ENCODE measurements around the gene PIK3C2B. TPM values are rescaled to one million over a fixed set of nuclear protein-coding genes. Genes with fewer than 3 reads are reported as not detected.
A peak's percentile ranks its signal among the peaks of the same experiment; 100 is the strongest.

PIK3C2B gene
- total RNA-seq, 1 experiment from 2014 or later, result 0.91 TPM

DNA sequence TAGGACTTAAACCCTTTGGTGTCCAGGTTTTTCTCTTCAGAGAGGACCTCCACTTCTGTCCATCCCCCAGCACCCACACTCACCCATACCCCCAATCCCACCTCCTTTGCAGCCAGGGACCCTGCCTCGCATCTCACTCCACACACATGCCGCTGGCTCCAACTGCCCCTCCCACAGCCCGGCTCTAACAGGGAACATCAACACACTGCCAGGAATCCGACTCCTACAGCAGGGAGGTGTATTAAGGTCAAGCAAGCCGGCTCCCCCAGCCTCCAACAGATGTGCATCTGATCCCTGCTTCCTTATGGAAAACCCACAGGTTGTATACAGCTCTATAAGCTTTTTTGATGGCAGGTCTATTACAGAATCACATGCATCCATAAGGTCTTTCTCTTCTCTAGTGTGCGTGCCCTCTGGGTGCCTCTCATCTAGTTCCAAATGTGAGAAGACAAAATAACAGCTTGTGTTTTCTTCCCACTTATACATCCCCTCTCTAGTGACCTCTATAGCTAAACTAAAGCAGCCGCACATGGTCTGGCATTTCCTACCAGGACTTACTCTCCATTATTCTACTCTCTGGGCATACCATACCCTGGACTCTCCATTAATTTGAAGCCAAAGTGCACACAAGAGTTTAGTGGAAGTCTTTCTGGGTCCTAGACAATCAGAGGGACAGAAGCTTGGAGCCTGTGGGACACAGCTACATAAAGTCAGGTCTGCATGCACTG is 16.3 kb downstream of the PIK3C2B start:
- DNase-seq (ENCODE audit: low read depth), result no peak

DNA sequence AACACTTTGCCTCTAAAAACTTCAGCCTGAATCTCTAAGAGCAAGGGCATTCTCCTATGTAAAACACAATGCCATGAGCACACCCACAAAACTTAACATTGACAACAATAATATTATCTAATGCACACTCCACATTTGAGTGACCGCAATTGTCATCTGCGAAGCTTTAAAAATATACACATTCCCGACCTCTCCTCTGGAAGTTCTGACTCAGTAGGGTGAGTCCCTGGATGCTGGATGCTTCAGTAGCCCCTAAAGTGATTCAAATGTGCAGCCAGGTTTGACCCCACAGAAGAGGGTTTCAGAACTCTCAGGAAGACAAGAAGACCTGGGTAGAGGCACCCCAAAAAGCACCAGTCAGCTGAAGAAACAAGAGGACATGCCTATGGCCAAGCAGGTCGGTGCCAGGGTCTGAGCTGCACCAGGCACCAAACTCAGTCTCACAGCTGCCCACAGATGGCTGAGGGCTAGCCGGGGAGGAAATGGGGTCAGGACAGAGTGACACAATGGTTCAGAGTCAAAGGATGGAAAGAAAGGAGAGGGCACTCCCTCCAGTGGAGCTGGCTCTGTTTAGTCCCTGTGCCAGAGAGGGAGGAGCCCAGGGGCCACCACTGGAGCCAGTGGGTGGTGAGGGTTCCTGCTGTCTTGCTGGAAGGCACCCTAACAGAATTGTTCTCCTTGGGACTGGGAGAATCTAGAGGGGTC is 17.4 kb downstream of the PIK3C2B start:
- DNase-seq (ENCODE audit: low read depth), result no peak

DNA sequence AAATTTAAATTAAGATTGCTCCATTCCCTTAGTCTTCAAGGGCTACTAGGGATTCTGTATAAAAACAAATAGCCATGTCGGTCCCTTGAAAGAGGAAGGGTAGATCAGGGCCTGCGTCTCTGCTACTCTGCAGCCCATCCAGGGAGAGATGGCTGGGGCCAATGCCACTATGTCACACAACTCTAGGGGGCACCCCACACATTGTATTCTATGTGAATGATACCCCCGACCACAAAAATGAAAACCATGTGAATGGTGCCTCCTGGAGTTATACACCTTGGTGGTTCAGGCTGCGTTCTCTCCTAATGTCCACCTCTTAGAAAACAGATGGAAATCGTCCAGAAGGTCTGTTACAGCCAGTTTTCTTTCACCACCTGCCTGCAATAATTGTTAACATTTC is 18.0 kb downstream of the PIK3C2B start:
- DNase-seq (ENCODE audit: low read depth), result no peak

DNA sequence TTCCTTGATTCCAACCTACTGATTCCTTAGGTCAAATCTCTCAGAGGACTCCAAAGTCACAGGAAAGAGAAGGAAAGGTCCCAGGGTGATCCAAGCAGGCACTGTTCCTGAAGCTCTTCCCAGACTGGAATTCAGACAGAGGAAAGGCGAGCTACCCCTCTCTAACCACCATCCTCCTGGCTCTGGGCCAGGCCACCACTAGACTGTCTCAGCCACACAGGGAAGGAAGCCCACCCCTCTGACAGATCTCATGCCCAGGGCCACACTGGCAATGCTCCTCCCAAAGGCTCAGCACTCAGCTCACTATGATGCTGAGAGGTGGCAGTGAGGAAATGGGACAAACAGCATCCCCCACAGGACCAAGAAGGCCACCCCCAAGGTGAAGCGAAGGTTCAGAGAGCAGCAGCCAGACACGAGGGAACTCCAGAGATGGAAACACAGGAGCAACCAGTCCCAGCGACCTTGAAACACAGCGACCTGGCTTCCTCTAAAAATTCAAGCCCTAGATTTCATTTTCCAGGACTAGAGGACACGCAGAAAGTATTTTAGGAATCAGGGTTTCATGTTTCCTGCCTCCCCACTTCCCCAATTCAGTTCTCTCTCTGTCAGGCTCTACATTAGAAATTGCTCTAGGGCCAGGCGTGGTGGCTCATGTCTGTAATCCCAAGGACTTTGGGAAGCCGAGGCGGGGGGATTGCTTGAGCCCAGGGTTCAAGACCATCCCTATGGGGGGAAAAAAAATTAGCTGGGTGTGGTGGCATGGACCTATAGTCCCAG is 18.8 kb downstream of the PIK3C2B start:
- peak; percentile 32 for DNase-seq (ENCODE audit: low read depth)

DNA sequence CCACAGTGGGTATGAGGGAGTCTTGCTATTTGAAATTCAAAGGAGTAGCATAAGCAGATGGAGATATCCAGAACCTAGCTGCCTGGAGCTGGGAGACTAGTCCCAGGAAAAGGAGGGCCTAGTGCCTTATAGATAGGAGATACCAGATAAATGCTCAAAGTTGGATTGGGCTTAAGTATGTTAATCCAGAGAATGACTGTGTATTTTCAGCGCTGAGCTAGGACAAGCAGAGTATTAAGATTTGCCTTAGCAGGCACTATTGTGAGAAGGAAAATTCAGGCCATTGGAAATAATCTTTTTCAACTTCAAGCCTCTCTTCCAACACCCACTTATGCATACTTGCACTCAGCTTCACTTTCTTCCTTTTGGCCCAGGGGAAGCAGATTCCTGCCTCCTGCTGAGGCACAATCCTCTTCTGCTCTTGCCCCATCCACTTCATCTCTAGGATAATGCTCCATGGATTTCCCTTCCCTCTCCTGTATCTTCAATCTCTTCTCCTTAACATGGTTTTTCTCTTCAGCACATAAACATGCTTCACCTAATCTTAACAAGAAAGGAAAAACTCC is 21.1 kb downstream of the PIK3C2B start:
- DNase-seq (ENCODE audit: low read depth), result no peak

DNA sequence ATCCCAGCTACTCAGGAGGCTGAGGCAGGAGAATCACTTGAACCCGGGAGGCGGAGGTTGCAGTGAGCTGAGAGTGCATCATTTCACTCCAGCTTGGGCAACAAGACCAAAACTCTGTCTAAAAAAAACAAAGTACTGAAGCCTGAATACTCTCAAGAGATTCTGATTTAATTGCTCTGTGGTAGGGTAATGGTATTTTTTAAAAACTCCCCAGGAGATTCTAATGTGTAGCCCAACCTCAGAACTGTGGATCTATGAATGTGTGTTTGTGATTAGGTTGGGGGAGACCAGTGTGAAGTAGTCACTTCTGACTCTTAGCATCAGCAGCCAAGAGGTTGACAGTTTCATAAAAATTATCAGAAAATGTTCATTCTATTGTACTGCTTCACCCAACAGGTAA is 21.9 kb downstream of the PIK3C2B start:
- no peak for DNase-seq (ENCODE audit: low read depth)

DNA sequence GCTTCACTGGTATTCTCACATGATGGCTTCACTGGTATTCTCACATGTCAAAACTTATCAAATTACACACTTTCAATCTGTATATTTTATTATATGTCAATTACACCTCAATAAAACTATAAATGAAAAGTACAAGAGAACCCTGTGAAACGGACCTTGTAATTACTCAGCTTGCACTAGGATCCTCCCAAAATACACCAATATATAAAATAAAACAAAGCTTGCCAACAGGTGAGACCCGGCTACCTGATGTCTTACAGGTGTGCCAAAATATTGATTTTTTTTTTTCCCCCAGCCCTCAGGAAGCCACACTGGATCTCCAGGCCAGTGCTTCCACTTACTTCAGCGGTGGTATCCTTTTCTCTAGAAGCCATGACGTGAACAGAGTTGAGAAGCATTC is 22.9 kb downstream of the PIK3C2B start:
- DNase-seq (ENCODE audit: low read depth), result no peak

DNA sequence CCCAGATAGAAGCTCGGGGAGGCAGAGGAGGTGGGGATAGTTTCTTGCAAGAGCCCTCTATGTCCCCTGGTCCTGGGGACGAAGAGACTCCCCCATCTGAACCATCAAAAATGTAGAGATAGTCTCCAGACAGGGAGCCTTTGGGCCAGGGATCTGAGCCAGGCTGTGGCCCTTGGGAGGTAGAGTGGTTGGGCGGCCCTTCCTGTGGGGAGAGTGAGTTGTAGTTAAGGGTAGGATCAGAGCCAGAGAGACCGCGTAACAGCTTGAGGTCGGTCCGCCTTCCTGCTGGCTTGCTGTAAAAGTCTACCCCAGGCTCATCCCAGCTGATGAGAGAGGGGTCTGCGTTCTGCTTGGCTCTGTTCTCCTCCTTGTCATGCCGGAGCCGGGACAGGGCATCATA is 25.3 kb downstream of the PIK3C2B start:
- DNase-seq (ENCODE audit: low read depth), result no peak

DNA sequence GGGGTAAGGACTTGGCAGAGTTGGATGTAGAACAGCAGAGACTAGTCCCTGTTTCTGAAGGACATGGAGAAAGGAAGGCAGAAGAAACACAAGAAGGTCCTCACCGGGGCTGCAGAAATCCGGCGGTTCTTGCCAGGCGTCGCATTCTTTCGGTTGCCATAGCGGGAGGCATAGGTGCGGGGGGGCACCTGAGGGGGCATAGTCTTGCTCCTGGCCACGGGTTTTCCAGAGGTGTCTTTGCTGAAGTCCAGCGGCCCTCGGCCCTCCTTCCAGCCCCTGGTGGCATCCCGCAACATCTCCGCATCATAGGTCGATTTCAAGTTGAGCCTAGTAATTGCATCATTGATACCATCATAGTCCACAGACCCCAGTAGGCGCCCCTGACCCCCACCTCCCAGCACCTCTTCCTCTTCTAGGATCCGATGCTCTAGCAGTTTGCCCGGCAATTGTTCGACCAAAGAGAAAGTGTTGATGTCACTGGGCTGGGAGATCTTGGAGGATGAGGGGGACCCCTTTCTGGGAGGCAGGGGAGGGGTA is 25.8 kb downstream of the PIK3C2B start:
- no peak for DNase-seq (ENCODE audit: low read depth)

DNA sequence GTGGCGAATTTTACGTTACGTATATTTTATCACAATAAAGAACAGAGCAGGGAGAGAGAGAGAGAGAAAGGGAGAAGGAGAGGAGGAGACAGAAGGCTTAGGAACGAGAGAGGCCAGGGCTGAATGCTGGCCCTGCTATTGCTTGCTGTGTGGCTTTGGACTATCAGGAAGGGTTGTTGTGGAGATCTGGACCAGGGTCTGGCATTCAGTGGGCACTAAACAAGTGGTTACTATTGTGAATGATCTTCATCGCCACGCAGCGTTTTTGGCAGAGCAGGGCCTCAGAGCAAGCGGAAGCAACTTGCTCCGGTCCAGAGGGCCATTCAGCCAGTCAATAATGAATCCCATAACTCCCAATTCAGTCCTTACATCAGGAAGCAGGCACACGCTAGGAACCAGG is 26.4 kb downstream of the PIK3C2B start:
- DNase-seq (ENCODE audit: low read depth), result no peak

DNA sequence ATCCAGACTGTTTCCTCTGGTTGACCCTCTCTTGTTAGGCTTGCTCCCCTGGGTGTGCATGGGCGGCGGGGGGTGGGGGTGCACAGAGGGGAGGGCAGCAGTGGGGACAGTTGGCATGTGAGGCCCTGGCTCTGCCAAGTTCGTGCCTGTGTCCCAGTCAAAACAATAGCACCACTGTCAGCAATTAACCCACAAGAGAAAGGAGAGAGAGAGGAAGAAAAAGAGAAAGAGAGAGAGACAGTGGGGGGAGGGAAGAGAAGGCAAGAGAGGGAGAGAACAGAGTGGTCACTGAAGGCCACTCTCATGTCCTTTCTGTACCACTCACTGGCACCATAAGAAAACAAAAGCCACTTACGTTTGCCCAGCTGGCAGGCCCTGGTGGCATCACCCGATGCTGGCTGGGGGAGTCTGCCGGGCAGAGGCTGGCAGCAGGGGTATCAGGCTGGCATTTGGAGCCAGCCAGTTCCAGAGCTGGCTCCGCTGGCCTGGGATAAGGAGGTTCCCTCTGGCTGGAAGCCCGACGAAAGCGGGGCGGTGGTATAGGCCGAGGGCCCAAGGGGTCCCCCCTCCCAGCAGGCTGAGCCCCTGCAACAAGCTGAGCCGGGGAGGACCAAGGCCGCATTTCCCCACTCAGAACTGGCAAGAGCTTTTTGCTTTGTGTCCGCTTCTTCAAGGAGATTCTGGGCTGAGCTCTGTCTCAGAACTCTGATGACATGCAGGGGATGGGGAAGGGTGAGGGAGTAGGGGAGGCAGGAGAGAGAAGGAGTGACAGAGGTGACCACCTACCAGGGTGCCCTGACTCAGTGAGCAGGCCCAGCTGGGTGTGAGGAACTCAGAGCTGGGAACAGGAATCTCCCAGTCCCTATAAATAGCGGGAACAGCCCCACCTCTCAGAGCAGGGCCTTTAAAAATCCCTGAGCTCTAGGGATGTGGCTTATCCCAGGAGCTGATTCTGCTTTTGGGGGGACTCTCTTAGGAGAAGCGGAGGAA is 27.9 kb downstream of the PIK3C2B start:
- DNase-seq (ENCODE audit: low read depth), result no peak

DNA sequence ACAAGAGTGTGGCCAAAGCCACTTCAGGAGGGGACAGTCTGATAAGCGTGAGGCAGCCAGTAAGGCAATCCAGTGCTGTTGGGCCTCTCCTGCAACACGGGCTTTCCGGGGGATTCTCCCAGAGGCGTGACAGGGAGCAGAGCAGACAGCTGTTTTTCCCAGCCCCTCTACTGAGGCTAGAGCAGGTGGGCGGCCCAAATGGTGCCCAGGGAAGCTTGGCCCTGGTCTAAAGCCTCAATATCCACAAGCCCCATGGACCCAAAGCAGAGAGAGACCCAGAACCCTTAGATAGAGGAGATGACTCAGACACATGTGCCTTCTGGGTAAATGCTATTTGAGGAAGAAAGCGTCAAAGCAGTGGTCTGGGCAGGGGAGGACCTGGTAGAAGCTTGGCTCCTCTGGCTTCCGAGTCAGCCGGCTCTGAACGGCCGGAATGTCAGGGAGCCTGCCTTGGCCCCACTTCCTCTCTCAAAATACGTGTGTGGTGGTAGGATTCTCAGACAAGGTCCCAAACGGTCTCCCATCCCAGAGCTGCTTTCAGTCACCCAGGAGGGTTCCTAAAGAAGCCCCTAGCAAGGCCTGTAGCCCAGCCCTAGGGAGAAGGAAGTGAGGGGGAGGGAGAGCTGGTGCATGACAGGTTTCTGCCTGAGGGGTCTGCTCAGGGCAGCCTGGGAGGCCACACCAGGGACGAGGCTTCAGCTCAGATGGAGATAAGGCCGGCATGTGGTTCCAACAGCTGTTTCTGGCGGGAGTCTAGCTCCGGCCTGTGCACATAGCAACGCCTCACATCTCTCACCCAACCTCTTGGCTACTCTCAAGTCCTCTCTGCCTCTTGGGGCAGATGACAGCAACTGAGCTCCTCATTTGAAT is 28.8 kb downstream of the PIK3C2B start:
- DNase-seq (ENCODE audit: low read depth), result no peak

DNA sequence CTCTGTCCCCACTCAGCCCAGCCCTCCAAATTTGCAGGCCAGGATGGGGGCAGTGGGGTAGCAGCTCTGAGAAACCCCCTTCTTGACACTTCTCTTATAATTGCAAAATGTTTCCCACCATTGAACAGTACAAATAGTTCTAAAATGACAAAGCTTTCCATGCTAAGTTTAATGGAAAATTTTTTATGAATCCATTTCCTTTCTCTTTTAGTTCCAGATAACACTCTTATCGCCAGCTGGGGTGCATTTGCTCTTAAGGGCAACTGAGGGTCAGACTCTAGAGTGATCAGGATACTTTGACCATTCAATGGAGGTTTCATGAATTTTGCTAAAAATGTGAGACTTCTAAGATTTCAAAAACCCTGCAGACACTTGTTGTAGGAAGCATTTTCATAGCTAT is 29.9 kb downstream of the PIK3C2B start:
- DNase-seq (ENCODE audit: low read depth), result no peak

DNA sequence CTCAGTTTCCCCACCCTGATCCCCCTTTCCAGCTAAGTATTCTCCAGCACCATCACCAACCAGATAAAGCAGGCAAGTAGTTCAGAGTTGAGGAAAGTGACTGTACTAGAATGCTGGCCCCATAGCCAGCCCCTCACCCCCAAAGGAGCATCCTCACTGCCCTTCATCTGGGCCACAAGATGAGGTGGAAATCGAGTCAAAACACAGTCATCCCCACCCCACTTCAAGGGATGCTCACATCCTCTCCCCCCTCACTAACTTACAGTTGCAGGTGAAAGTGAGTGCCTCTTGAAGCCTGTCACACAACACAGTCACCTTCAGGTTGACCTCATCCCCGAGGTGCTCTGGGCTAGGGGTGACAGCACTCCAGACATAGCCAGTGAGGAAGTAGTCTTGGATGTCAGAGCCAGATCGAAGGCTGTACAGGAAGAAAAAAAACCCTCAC is 30.4 kb downstream of the PIK3C2B start:
- no peak for DNase-seq (ENCODE audit: low read depth)

DNA sequence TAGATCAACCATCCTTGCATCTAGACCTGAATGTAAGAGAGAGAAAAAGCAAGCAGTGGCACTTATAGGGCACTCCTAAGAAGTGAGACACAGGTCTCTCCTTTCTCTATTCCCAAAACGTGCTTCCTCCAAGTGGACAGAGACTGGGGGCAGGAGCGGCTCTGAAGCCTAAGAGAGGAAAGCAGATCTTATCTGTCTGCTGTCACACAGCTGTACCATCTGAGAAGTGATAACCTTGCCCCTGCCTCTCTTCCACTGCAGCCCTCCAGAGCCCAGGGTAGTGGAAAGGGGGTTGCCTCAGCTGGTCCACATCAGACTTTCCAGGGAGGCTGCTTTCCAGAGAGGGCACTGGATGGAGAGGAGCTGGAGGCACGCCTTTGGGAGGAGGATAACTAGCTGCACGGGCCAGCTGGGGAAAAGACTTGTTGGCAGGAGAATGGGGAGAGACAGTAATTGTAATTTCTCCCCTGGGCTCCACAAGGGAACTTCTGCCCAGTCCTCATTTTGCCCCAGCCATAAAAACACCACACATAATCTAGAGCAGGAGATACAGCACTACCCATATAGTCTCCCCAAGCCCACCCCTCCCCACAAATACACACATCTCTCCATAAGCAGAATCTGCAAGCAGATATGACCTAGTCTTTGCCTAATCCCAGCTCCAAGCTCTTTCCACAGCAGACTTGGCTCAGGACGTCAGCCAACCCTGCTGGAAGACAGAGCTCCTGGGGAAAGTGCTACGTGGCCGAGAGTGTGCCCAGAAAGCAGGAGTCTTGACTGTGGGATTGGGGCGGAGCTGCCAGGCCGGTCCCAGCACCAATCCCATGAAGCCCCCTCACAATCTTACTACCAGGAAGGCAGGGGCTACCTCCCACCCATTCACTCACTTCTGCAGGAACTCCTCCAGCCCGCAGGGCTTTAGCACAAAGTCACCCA is 31.2 kb downstream of the PIK3C2B start:
- DNase-seq (ENCODE audit: low read depth), result no peak

DNA sequence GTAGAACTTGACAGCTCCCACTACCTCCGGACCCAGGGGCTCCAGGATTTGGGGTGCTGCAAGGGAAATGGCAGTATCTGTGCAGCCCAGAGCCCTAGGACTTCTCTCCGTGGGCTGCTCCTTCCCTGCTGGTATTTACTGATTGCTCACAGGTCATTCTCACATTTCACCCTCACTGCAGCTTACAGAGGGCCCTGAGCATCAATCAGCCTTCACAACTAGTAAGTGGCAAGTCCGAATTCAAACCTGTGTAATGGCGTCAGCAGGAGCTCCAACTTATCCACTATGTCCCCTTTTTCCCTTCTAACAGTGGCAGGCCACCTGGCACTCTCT is 32.4 kb downstream of the PIK3C2B start:
- no peak for DNase-seq (ENCODE audit: low read depth)

DNA sequence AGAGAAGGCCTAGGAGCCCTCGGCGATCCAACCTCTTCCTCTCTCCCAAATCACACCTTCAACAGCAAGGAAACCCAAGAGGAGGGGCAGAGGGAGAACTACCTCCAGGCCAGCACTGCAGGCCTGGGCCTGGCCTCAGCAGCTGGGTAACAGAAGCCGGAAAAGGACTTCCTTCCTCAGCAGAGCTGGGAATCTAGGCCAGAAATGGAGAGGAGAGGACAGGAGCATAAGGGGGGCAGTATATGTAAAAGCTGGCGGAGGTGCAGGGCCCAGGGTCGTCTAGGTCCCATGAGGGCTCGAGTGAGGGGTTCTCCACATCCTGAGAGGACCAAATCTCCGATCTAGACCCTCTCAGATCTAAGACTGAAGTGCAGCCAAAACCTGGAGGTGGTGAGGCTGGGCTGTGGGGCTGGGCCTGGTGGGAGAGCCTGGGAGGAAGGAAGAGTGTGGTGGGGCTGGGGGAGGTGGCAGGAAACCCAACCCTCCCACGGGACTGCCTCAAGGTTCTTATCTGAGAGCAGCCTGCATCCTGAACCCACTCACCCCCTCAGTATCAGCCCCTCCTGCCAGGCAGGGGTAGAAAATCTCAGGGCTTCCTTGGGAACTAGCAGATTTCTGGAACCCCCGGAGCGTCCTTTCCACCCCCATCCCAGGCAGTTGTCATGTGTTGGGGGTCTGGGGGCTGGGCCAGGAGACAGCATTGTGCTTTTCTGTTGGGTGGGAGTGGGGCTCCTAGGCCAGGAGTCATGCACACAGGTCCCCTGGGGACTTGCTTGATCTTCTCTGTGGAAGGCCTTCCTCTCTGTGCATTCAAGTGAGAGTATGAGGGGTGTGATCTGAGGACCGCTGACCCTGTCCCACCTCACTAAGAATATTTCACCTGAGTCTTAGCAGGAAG is 33.0 kb downstream of the PIK3C2B start:
- no peak for DNase-seq (ENCODE audit: low read depth)

DNA sequence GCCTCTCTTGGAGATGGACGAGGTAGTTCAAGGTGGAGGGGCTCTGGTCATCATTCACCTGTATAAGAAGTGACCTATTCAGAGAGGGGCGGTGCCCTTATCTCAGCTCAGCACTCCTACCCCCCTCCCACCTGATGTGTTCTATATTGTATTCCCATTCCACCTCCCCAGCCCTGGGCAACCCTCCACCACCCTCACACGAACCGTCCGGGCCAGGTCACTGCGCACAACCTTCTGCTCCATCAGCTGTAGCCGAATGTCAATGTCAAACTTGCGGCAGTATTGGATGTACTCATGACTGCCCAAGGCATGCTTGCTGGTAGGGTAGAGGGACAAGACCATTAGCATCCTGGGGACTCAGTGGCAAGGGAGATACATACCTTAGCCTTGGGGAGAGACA is 34.3 kb downstream of the PIK3C2B start:
- DNase-seq (ENCODE audit: low read depth), result no peak

All from Daoy (cell line).